Thoracic aorta (tissue), 2 donors: ENCODE results near the gene LCAT. TPM values are rescaled to one million over a fixed set of nuclear protein-coding genes. Genes with fewer than 3 reads are reported as not detected.

Experiments
- ATAC-seq: fragments of 150-250 bp; one replicate; pipeline ENCODE4 v1.8.0; 2017; ENCODE audit warnings: low read depth; ENCODE audit not compliant: insufficient number of reproducible peaks, low FRiP score
- DNase-seq: peaks from one replicate; pipeline ENCODE4 v3.0.0-alpha.2; 2020; ENCODE audit warnings: low spot score
- H3K27ac ChIP-seq, 2 donors: fragments of 200-600 bp; sonication (generic); 1 replicate in 1 of 2; 2 replicates in 1 of 2; pipeline ENCODE4 v1.5.1; 2016; ENCODE audit warnings: mild to moderate bottlenecking in 2 of 2, moderate library complexity in 2 of 2
- H3K27me3 ChIP-seq: fragments of 200-600 bp; sonication (generic); replicated peaks from 2 replicates; pipeline ENCODE4 v1.6.0; 2016; ENCODE audit warnings: mild to moderate bottlenecking; ENCODE audit not compliant: insufficient read depth
- H3K36me3 ChIP-seq: fragments of 200-600 bp; sonication (generic); one replicate; pipeline ENCODE4 v1.5.1; 2016
- H3K4me1 ChIP-seq, 2 donors: fragments of 200-600 bp; sonication (generic); 1 replicate in 1 of 2; 2 replicates in 1 of 2; pipeline versions ENCODE4 v1.5.1 to v1.6.0; 2016; ENCODE audit warnings: low read depth in 2 of 2, mild to moderate bottlenecking in 1 of 2; ENCODE audit not compliant: control insufficient read depth in 1 of 2
- H3K4me3 ChIP-seq: fragments of 200-600 bp; sonication (generic); 2 replicates; pipeline ENCODE4 v1.5.1; 2016; ENCODE audit warnings: mild to moderate bottlenecking
- H3K9me3 ChIP-seq: fragments of 200-600 bp; sonication (generic); 2 replicates; pipeline ENCODE4 v1.5.1; 2016
- total RNA-seq, 2 donors: library from RNA; depleted of rRNA; stranded (reverse); fragments of >200 nt; gene quantifications; one replicate each; pipeline versions ENCODE4 v1.1.0 to v1.2.3, GENCODE V29; 2016
- TF ChIP-seq, protein P1 (sequence below): fragments of 200-600 bp; sonication (generic); IDR thresholded peaks from one replicate; pipeline ENCODE4 v1.5.1; 2019; ENCODE audit warnings: antibody characterized with exemption

The LCAT gene
- total RNA-seq, 2 donors from 2014 or later: 28.1 to 46.6 TPM

DNA sequence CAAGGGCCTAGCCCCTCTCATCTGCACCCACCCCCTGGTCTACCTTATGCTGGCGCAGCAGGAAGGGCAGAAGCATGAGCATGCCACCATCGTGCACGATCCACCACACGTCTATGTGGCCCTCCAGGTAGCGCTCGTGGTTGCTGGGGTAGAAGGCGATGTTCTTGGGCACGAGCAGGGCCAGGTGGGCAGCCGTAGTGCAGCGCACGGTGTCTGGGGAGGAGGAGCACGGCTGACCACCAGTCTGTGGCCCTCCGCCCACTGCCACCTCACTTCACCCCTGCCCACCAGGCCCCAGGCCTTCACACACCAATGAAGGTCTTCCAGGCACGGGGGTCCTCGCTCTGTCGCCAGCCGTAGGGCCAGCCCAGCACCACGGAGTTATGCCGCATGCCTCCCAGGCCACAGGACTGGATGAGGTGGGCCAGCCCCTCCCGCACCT, 2.2 kb upstream of the LCAT start:
- H3K4me1 ChIP-seq: peaks cover 12 to 20% of the 10 kb centered on the region in 2 donors
- TF ChIP-seq, protein P1, sequence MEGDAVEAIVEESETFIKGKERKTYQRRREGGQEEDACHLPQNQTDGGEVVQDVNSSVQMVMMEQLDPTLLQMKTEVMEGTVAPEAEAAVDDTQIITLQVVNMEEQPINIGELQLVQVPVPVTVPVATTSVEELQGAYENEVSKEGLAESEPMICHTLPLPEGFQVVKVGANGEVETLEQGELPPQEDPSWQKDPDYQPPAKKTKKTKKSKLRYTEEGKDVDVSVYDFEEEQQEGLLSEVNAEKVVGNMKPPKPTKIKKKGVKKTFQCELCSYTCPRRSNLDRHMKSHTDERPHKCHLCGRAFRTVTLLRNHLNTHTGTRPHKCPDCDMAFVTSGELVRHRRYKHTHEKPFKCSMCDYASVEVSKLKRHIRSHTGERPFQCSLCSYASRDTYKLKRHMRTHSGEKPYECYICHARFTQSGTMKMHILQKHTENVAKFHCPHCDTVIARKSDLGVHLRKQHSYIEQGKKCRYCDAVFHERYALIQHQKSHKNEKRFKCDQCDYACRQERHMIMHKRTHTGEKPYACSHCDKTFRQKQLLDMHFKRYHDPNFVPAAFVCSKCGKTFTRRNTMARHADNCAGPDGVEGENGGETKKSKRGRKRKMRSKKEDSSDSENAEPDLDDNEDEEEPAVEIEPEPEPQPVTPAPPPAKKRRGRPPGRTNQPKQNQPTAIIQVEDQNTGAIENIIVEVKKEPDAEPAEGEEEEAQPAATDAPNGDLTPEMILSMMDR: no peak
- no peak overlapping the region for H3K4me3 ChIP-seq
- H3K27ac ChIP-seq: no peak overlapping the region
- DNase-seq (no peak), ATAC-seq (no peak)
- H3K27me3 ChIP-seq: no peaks in the 10 kb centered on the region
- peaks cover 82% of the 10 kb centered on the region for H3K36me3 ChIP-seq
- H3K9me3 ChIP-seq: no peaks in the 10 kb centered on the region

DNA sequence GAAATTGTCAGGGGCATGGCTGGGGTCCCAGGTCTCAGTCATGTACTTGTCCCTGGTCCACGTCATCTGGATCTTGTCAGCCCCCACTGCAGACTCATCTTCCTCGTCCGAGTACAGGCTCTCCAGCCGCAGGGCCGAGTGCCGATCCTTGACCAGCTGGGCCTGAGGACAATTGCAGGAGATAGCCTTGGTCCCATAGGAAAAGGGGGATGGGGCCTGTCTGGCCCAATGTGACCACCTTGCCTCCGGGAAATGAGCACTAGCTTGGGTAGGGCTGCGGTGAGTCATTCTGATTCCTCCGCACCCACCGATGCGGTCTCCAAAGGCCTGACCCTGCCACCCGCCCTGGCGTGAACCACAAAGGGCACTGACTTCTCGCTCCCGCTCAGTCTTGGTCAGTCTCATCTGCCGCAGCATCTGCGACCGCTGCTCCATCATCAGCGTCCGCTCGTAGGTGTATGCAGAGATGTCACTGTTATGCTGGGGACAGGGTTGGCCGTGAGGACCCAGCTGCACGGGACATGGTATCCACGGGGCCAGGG, 1.5 kb upstream of the LCAT start:
- H3K9me3 ChIP-seq: no peaks in the 10 kb centered on the region
- peaks cover 76% of the 10 kb centered on the region for H3K36me3 ChIP-seq
- no peaks in the 10 kb centered on the region for H3K27me3 ChIP-seq
- DNase-seq: no peak
- H3K4me1 ChIP-seq: peaks cover 12 to 20% of the 10 kb centered on the region in 2 donors
- no peak for ATAC-seq
- TF ChIP-seq, protein P1: no peak
- peak overlapping the region; percentile 4 to 90 for H3K27ac ChIP-seq
- no peak overlapping the region for H3K4me3 ChIP-seq

DNA sequence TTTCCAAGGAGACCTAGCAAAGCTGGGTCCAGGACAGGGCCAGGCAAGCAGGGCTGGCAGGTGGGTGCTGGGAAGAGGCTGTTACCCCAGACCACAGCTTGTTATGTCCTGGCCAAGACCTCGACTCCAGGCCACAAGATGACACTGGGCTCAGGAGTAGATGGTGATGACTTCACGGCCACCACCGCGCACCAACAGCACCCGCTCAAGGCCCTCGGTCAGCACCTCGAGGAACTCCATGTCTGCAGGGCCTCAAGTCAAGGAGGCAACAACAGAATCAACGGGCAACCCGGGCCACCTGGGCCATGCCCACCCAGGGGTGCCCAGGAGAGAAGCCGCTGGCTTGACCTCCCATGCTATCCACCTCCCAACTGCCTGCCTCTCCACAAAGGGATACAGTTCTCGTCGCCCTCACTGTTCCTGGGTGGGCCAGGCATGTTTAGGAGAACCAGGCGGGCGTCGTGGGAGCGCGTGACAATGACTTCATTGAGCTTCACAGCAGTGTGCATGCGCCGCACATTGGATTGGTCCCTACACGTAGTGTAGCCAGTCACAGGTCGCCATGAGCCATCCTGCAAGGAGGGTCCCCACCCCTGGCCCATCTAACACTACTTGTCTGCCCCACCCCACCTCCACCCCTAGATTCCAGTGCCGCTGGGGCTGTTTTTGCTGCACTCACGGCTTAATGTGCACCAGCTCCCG, 921 bp upstream of the LCAT start:
- DNase-seq (no peak), ATAC-seq (no peak)
- Histone ChIP-seq H3K4me1 (peaks cover 12 to 20% of the 10 kb centered on the region in 2 donors), H3K4me3 (peak overlapping the region; percentile 7), H3K9me3 (no peaks in the 10 kb centered on the region), H3K27ac (peak overlapping the region; percentile 84 to 90), H3K36me3 (peaks cover 76% of the 10 kb centered on the region), H3K27me3 (no peaks in the 10 kb centered on the region)
- TF ChIP-seq, protein P1: no peak

DNA sequence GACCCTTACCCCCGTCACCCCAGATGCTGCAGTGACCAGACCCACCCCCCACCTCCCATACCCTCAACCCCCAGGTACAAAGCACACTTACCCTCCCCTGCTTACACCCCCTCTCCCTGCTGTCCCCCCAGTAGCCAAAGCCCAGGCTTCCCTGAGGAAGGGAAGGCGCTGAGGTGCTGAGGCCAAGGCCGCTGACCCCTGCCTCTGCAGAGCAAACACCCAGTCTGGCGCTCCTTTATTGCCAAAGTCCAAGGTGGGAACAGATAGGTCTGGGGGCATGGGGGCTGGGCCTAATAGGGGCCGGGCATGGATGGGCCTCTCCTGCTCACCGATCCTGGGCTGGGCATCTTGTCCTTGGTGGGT, 683 bp downstream of the LCAT start:
- ATAC-seq (no peak), DNase-seq (no peak)
- peak overlapping the region; percentile 84 to 90 for H3K27ac ChIP-seq
- H3K4me3 ChIP-seq: no peak overlapping the region
- TF ChIP-seq, protein P1: no peak
- peaks cover 12 to 20% of the 10 kb centered on the region in 2 donors for H3K4me1 ChIP-seq
- H3K27me3 ChIP-seq: no peaks in the 10 kb centered on the region
- H3K36me3 ChIP-seq: peaks cover 65% of the 10 kb centered on the region
- H3K9me3 ChIP-seq: no peaks in the 10 kb centered on the region

DNA sequence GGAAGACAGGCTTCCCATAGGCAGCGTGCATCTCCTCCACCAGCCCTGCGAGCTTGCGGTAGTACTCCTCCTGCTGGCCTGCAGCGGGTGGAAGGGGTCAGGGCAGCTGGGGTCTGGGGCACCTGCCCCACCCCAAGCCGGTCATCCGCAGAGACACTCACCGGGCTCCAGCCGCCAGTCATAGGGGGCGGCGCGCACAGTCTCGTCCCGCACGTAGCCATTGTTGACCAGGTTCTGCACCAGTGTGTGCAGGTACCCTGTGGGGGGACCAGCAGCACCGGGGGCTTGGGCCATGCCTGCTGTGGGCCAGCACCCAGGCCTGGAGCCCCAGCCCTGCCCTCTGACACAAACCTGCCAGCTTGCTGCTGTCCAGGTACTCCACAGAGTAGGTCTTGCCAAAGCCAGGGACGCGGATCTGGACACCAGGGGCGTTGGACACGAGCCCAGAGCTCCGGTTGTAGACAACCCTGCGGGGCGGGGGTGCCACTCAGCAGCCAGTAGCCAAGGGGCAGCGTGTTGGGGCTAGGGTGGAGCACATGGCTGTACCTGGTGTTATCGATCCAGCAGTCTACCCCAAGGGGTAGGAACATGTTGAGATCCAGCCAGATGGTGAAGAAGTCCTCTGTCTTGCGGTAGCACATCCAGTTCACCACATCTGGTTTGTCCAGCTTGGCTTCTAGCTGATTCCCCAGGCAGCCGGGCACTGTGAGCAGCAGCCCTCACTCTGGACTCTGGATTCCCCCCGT, 1.2 kb downstream of the LCAT start:
- DNase-seq (no peak), ATAC-seq (no peak)
- Histone ChIP-seq H3K27me3 (no peaks in the 10 kb centered on the region), H3K4me3 (no peak overlapping the region), H3K4me1 (peaks cover 12 to 20% of the 10 kb centered on the region in 2 donors), H3K36me3 (peaks cover 59% of the 10 kb centered on the region), H3K27ac (peak overlapping the region; percentile 84 to 90), H3K9me3 (no peaks in the 10 kb centered on the region)
- TF ChIP-seq, protein P1: no peak
